Thymus (tissue), 11 donors: ENCODE results near the gene SRRM4. TPM values are rescaled to one million over a fixed set of nuclear protein-coding genes. Genes with fewer than 3 reads are reported as not detected.

ENCODE experiments used
- DNase-seq, 9 donors: peaks; one replicate each; pipeline ENCODE4 v3.0.0-alpha.2; 2013; ENCODE audit warnings: low spot score in 9 of 9, low read depth in 6 of 9, missing footprints in 1 of 9
- H3K27ac ChIP-seq, 2 donors: one replicate each; pipeline ENCODE4 v1.5.1; 2013; ENCODE audit warnings: control low read depth in 1 of 2, low read depth in 1 of 2, low read length in 1 of 2, mild to moderate bottlenecking in 1 of 2, moderate library complexity in 1 of 2
- H3K27me3 ChIP-seq, 2 donors: one replicate each; pipeline ENCODE4 v1.5.1; 2013; ENCODE audit warnings: low read length in 1 of 2; ENCODE audit not compliant: control insufficient read depth in 2 of 2, insufficient read depth in 1 of 2
- H3K36me3 ChIP-seq, 2 donors: one replicate each; pipeline ENCODE4 v1.5.1; 2013; ENCODE audit warnings: low read length in 1 of 2, mild to moderate bottlenecking in 1 of 2, moderate library complexity in 1 of 2; ENCODE audit not compliant: control insufficient read depth in 2 of 2, insufficient read depth in 2 of 2
- H3K4me1 ChIP-seq, 2 donors: one replicate each; pipeline ENCODE4 v1.5.1; 2013; ENCODE audit warnings: low read length in 2 of 2; ENCODE audit not compliant: control insufficient read depth in 2 of 2, insufficient read depth in 2 of 2
- H3K4me3 ChIP-seq, 2 donors: one replicate each; pipeline ENCODE4 v1.5.1; 2013; ENCODE audit warnings: low read length in 2 of 2, control low read depth in 1 of 2, mild to moderate bottlenecking in 1 of 2
- H3K9me3 ChIP-seq, 2 donors: one replicate each; pipeline ENCODE4 v1.5.1; 2013; ENCODE audit warnings: low read length in 1 of 2, mild to moderate bottlenecking in 1 of 2; ENCODE audit not compliant: control insufficient read depth in 2 of 2, insufficient read depth in 1 of 2
- WGBS: extraction: QIAGEN DNeasy Blood & Tissue Kit; methylation state at CpG from one replicate; pipeline ENCODE4 v1.1.7; 2013; 5-methylcytosine and 5-hydroxymethylcytosine counted together
- polyA plus RNA-seq: library from polyadenylated mRNA; stranded (reverse); fragments of 200-250 nt; gene quantifications from one replicate; pipeline ENCODE4 v1.2.3, GENCODE V29; 2013
- total RNA-seq: library from RNA; stranded (reverse); fragments of 120-200 nt; gene quantifications from one replicate; pipeline ENCODE4 v1.2.4, GENCODE V29; 2013
- donor health status: healthy.

SRRM4 gene
- total and polyA plus RNA-seq, 2 donors, result under 0.01 to 0.05 TPM

DNA sequence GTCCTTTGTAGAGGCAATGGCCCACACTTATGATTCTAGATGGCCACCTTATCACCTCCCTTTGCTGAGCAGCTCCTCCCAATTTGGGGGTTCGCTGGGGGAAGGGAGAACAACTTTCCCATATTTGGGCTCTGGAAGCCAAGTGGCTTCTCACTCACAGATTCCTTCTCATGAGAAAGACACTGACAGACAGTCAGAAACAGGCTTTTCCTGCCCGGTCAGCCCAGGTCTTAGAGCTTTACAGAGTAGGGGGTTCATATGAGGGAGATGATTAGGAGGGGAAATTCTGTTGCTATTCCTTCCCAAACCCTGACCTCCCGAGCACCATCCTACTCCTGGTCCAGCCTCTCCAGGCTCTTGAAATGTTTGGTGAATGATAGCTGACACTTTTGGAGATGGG is 137.3 kb downstream of the SRRM4 start:
- 79% methylated on average over 3 of the region's 3 CpGs for whole genome bisulfite sequencing
- no peaks in the 10 kb centered on the region for H3K27me3 ChIP-seq
- DNase-seq, result no peak

DNA sequence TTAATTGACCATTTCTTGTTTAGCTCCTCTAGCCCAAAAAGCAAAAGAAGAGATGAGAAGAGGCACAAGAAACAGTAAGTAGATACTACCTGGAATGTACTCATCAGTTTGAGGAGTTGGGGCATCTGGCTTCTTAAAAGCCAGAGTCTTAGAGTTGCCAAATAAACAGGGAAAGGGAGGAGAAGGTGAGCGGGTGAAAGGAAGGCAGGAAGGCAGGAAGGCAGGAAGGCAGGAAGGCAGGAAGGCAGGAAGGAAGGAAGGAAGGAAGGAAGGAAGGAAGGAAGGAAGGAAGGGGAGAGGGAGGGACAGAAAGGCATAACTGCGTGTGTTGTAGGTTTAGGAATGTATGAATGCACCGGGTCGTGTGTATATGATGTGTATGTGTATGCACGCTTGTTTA is 140.7 kb downstream of the SRRM4 start:
- H3K4me1 ChIP-seq, result no peaks in the 10 kb centered on the region
- H3K4me3 ChIP-seq, result no peak overlapping the region
- H3K9me3 ChIP-seq, result no peaks in the 10 kb centered on the region
- H3K27me3 ChIP-seq, result no peaks in the 10 kb centered on the region
- no peaks in the 10 kb centered on the region for H3K36me3 ChIP-seq
- 60% methylated on average over 5 of the region's 5 CpGs for WGBS
- DNase-seq, result no peak
- no peak overlapping the region for H3K27ac ChIP-seq

More for the DNA sequence above, 137.3 kb downstream of the SRRM4 start:
- no peak overlapping the region for H3K4me3 ChIP-seq
- H3K4me1 ChIP-seq, result no peaks in the 10 kb centered on the region
- no peak overlapping the region for H3K27ac ChIP-seq
- H3K9me3 ChIP-seq, result no peaks in the 10 kb centered on the region
- H3K36me3 ChIP-seq, result no peaks in the 10 kb centered on the region

DNA sequence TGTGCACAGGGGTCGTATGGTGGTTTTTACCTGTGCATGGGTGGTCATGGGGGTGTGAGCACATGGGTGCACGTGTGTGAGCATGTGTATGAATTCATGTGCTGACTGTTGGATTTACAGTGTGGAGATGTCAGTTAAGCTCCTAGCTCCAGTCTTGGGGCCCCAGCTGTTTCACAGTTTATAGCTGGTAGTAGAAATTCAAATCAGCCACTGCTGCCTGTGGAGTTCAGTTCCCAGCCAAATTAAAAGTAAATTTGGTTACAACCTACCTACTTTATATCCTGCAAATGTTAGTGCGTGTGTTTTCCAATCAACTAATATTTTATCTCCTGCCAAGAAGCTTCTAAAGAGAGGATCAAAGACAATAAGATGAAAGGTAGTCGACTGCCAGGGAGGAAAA is 141.4 kb downstream of the SRRM4 start:
- no peak overlapping the region for H3K4me3 ChIP-seq
- no peak overlapping the region for H3K27ac ChIP-seq
- no peaks in the 10 kb centered on the region for H3K36me3 ChIP-seq
- 88% methylated on average over 4 of the region's 4 CpGs for WGBS
- H3K9me3 ChIP-seq, result no peaks in the 10 kb centered on the region
- H3K4me1 ChIP-seq, result no peaks in the 10 kb centered on the region
- H3K27me3 ChIP-seq, result no peaks in the 10 kb centered on the region
- DNase-seq, result no peak

DNA sequence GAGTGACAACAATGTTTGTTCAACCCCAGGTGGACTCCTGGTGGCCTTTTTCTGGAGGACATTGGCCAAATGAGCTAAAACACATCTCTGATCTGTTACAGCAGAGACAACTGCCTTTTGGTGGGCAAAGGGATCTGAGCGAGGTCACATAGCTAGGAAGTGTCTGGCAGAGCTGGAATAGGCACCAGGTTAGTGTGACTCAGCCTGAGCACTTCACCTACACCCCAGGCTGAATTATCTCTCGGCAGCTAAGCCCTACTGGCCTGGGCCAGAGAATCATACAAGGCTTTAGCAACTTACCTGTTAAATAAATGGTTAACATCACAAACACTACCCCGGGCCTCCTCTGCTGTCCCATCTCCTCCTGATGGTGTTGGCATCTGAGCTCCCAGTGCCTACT is 147.2 kb downstream of the SRRM4 start:
- Histone ChIP-seq H3K27ac (no peak overlapping the region), H3K27me3 (no peaks in the 10 kb centered on the region), H3K4me3 (no peak overlapping the region), H3K36me3 (no peaks in the 10 kb centered on the region), H3K4me1 (no peaks in the 10 kb centered on the region), H3K9me3 (no peaks in the 10 kb centered on the region)
- 80% methylated on average over 3 of the region's 3 CpGs for WGBS
- DNase-seq, result no peak

DNA sequence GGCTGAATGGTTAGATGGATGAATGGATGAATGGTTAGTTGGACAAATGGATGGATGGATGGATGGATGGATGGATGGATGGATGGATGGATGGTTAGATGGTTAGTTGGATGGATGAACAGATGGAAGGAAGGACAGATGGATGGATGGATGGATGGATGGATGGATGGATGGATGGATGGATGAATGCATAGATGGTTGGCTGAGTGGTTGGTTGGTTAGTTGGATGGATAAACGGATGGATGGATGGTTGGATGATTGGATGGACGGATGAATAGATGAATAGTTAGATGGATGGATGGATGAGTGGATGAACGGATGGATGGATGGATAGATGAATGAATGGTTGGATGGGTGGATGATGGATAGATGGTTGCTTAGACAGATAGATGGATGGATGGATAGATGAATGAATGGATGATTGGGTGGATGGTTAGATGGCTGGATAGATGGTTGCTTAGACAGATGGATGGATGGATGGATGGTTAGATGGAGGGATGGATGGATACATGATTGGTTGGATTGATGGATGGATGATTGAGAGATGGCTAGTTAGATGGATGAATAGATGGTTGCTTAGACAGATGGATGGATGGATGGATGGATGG is 148.6 kb downstream of the SRRM4 start:
- H3K4me3 ChIP-seq, result no peak overlapping the region
- no peaks in the 10 kb centered on the region for H3K36me3 ChIP-seq
- H3K27me3 ChIP-seq, result no peaks in the 10 kb centered on the region
- H3K4me1 ChIP-seq, result no peaks in the 10 kb centered on the region
- no peaks in the 10 kb centered on the region for H3K9me3 ChIP-seq
- DNase-seq, result no peak
- no peak overlapping the region for H3K27ac ChIP-seq
- 87% methylated on average over 3 of the region's 3 CpGs for whole genome bisulfite sequencing

DNA sequence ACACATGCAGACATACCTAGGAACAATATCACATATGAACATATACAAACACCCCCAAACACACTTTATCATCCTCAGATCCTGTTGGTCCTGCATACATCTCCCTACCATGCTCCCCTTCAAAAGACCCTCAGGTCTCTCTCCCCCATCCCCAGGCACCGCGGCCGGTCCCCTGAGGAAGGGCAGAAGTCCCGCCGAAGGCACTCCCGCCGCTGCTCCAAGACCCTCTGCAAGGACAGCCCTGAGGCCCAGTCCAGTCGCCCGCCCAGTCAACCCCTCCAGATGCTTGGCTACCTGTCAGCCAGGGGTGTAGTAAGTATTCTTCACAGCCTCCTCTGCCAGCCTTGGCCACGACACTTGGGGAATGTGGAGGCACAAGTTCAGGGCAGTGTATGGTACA is 149.2 kb downstream of the SRRM4 start:
- H3K4me1 ChIP-seq, result no peaks in the 10 kb centered on the region
- H3K9me3 ChIP-seq, result no peaks in the 10 kb centered on the region
- no peaks in the 10 kb centered on the region for H3K36me3 ChIP-seq
- DNase-seq, result no peak
- WGBS, result 96% methylated on average over 10 of the region's 10 CpGs
- H3K27me3 ChIP-seq, result no peaks in the 10 kb centered on the region
- no peak overlapping the region for H3K4me3 ChIP-seq
- no peak overlapping the region for H3K27ac ChIP-seq

DNA sequence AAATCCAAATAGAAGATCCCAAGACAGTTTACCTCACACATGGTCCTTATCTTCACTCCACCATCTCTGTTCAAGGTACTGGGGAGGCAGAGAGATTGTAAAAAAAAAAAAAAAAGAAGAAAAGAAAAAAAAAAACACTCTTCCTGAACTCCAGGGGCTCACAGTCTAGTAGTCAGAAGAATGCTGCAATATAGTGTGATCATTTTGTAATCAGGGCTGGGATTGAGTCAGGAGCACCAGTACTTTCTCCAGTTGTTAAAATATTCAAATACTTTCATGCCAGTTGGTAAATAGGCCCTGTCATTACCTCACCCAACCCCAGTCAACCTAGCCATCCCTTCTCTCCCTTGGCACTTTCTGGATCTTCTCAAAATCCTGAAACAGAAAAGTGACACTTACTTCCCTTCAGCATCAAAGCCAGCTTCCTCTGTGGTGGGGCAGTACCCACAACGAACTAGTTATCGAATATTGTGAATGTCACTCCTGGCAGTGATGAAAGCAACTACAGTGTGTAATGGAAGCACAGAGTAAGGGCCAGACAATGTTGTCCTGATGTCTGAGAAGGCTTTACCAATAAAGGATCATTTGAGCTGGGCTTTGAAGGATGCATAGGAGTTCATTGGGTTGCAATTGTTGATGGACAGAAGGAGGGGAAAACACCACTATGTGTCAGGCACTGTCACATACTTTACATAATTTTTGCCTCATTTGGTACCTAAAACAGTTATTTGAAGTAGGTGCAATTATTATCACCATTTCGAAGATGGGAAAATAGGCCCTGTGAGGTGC is 153.1 kb downstream of the SRRM4 start:
- no peak overlapping the region for H3K4me3 ChIP-seq
- 77% methylated on average over 3 of the region's 3 CpGs for WGBS

DNA sequence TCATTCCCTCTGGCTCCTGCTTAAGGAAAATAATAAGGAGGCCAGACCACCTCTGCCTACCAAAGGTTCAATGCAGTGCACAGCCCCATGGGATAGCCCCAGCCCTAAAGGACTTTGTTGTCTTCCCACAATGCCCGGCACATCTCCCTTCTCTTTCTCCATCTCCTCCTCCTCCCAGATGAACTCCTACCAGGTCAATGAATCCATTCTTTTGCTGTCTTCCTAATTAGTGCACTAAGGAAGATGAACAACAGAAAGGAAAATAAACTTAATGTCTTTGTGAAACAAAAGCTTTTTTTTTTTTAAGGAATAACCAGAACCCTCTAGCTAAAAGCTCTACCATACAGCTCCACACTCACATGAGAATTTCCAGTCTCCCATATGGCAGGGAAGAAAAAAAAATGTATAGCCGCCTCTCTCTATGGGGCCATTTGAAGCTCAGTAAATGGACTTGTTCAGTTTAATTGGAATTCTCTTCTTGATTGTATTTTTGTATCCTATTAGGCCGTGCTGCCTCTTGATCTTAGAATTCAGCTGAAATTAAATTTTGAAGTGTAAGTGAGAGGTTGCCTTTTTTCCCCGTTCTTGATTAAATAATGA is 155.6 kb downstream of the SRRM4 start:
- 91% methylated on average over 4 of the region's 4 CpGs for WGBS

More for the DNA sequence above, 153.1 kb downstream of the SRRM4 start:
- H3K4me1 ChIP-seq, result no peaks in the 10 kb centered on the region
- DNase-seq, result no peak
- H3K9me3 ChIP-seq, result no peaks in the 10 kb centered on the region
- no peaks in the 10 kb centered on the region for H3K27me3 ChIP-seq
- no peak overlapping the region for H3K27ac ChIP-seq
- no peaks in the 10 kb centered on the region for H3K36me3 ChIP-seq

DNA sequence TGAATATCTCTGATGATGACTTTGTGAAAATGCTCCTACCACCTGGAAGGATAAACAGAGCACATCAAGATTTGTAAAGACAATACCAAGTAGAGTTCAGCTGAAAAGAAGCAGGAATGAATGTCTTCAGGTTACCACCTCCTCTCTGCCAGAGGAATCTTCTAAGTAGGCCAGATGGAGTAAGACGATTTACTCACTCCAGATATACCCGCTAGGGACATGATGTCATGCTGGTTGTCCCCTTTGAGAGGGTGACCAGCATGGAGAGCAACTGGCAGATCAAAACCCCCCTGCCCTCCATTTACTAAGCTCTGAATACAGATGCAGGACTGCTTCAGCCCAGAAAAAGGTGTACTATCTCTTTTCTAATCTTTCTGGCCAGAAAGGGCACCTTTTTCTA is 158.1 kb downstream of the SRRM4 start:
- Histone ChIP-seq H3K27me3 (no peaks in the 10 kb centered on the region), H3K4me3 (no peak overlapping the region), H3K9me3 (no peaks in the 10 kb centered on the region), H3K4me1 (no peaks in the 10 kb centered on the region), H3K27ac (no peak overlapping the region), H3K36me3 (no peaks in the 10 kb centered on the region)
- DNase-seq, result no peak
- 86% methylated on average over 2 of the region's 2 CpGs for WGBS

More for the DNA sequence above, 155.6 kb downstream of the SRRM4 start:
- Histone ChIP-seq H3K36me3 (no peaks in the 10 kb centered on the region), H3K9me3 (no peaks in the 10 kb centered on the region), H3K27ac (no peak overlapping the region), H3K27me3 (no peaks in the 10 kb centered on the region), H3K4me1 (no peaks in the 10 kb centered on the region), H3K4me3 (no peak overlapping the region)
- DNase-seq, result no peak
